ENCODE measurements around the gene ADGRG6.

GRCh38 chr6:142271476-142271875 is 30.3 kb upstream of the ADGRG6 start:
- TF ChIP-seq FOS (IDR thresholded peaks at IDR 0.05; ENCODE audit: borderline replicate concordance, insufficient read depth, low read length) (no peak), EZH2 (IDR thresholded peaks at IDR 0.05; ENCODE audit: borderline replicate concordance, low read depth, low read length, severe bottlenecking) (no peak), POLR2AphosphoS5 (IDR thresholded peaks at IDR 0.05; ENCODE audit: insufficient read depth, low read depth, low read length) (no peak), CTCF (IDR thresholded peaks at IDR 0.05; ENCODE audit: extremely low read depth in 1 of 2, insufficient read depth in 1 of 2, low read depth in 1 of 2, low read length in 2 of 2) (no peak), POLR2A (IDR thresholded peaks at IDR 0.05; ENCODE audit: low read depth, low read length) (no peak), MAX (IDR thresholded peaks at IDR 0.05; ENCODE audit: insufficient read depth, insufficient read length) (no peak)

Data from endothelial cell of umbilical vein (primary cell).